Thymus (tissue), 11 donors: ENCODE measurements around the gene SLC9C2. TPM values are rescaled to one million over a fixed set of nuclear protein-coding genes. Genes with fewer than 3 reads are reported as not detected.

Source experiments
- DNase-seq, 9 donors: peaks; one replicate each; pipeline ENCODE4 v3.0.0-alpha.2; 2013; ENCODE audit warnings: low spot score in 9 of 9, low read depth in 6 of 9, missing footprints in 1 of 9
- H3K27ac ChIP-seq, 2 donors: one replicate each; pipeline ENCODE4 v1.5.1; 2013; ENCODE audit warnings: control low read depth in 1 of 2, low read depth in 1 of 2, low read length in 1 of 2, mild to moderate bottlenecking in 1 of 2, moderate library complexity in 1 of 2
- H3K27me3 ChIP-seq, 2 donors: one replicate each; pipeline ENCODE4 v1.5.1; 2013; ENCODE audit warnings: low read length in 1 of 2; ENCODE audit not compliant: control insufficient read depth in 2 of 2, insufficient read depth in 1 of 2
- H3K36me3 ChIP-seq, 2 donors: one replicate each; pipeline ENCODE4 v1.5.1; 2013; ENCODE audit warnings: low read length in 1 of 2, mild to moderate bottlenecking in 1 of 2, moderate library complexity in 1 of 2; ENCODE audit not compliant: control insufficient read depth in 2 of 2, insufficient read depth in 2 of 2
- H3K4me1 ChIP-seq, 2 donors: one replicate each; pipeline ENCODE4 v1.5.1; 2013; ENCODE audit warnings: low read length in 2 of 2; ENCODE audit not compliant: control insufficient read depth in 2 of 2, insufficient read depth in 2 of 2
- H3K4me3 ChIP-seq, 2 donors: one replicate each; pipeline ENCODE4 v1.5.1; 2013; ENCODE audit warnings: low read length in 2 of 2, control low read depth in 1 of 2, mild to moderate bottlenecking in 1 of 2
- H3K9me3 ChIP-seq, 2 donors: one replicate each; pipeline ENCODE4 v1.5.1; 2013; ENCODE audit warnings: low read length in 1 of 2, mild to moderate bottlenecking in 1 of 2; ENCODE audit not compliant: control insufficient read depth in 2 of 2, insufficient read depth in 1 of 2
- WGBS: extraction: QIAGEN DNeasy Blood & Tissue Kit; methylation state at CpG from one replicate; pipeline ENCODE4 v1.1.7; 2013; 5-methylcytosine and 5-hydroxymethylcytosine counted together
- polyA plus RNA-seq: library from polyadenylated mRNA; stranded (reverse); fragments of 200-250 nt; gene quantifications from one replicate; pipeline ENCODE4 v1.2.3, GENCODE V29; 2013
- total RNA-seq: library from RNA; stranded (reverse); fragments of 120-200 nt; gene quantifications from one replicate; pipeline ENCODE4 v1.2.4, GENCODE V29; 2013
- donor health status: healthy.

Gene SLC9C2
- total and polyA plus RNA-seq, 2 donors, result 0.09 to 0.14 TPM

DNA sequence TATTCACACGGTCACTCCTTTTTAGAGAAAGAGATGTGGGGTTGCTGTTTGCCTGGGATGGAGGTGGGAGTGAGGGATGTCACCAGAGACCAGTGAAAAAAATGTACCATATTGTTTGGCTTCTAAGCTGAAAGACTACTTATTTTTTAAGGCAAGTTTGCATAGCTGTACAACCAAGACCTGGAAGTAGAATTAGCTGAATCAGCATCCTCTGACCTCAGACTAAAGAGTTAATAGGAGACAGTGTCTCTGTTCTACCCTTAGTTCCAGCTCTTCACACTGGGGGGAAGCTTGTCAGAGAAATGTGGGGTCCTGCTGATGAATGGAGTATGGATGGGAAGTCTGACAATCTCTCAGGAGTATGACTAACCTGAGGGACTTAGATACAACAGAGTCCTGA is 41.6 kb downstream of the SLC9C2 start:
- WGBS, result 90% methylated on average over 1 of the region's 1 CpG
- no peaks in the 10 kb centered on the region for H3K9me3 ChIP-seq
- no peak overlapping the region for H3K27ac ChIP-seq
- no peaks in the 10 kb centered on the region for H3K27me3 ChIP-seq
- H3K36me3 ChIP-seq, result no peaks in the 10 kb centered on the region
- no peak overlapping the region for H3K4me3 ChIP-seq
- no peak for DNase-seq
- no peaks in the 10 kb centered on the region for H3K4me1 ChIP-seq

DNA sequence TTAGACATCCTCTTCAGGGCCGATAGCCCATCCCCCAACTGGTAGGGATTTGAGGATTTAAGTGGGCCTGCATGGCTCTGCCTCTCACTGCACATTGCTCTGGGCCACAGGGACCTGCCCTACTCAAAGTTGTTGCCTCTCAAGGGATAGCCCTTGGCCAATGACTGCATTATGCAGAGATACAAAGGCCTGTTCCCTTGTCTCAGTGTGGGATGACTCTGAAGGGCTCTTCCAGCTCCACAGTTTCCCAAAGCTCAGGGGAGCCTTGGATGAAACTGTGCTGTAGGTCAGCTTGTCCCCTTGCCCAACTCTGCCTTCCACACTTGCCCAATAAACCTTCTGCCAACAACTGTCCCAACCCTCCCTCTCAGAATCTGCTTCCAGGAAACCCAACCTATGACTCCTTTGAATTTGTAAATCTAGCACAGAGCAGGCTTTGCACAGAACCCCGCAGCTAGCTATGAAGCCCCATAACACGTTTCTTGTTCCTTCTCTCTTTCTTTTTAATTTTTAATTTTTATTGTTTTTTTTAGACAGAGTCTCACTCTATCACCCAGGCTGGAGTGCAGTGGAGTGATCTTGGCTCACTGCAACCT is 42.5 kb downstream of the SLC9C2 start:
- WGBS, result 97% methylated on average over 3 of the region's 3 CpGs
- H3K4me1 ChIP-seq, result no peaks in the 10 kb centered on the region
- H3K36me3 ChIP-seq, result no peaks in the 10 kb centered on the region
- H3K27me3 ChIP-seq, result no peaks in the 10 kb centered on the region
- no peak for DNase-seq
- no peak overlapping the region for H3K4me3 ChIP-seq
- H3K27ac ChIP-seq, result no peak overlapping the region
- H3K9me3 ChIP-seq, result no peaks in the 10 kb centered on the region

DNA sequence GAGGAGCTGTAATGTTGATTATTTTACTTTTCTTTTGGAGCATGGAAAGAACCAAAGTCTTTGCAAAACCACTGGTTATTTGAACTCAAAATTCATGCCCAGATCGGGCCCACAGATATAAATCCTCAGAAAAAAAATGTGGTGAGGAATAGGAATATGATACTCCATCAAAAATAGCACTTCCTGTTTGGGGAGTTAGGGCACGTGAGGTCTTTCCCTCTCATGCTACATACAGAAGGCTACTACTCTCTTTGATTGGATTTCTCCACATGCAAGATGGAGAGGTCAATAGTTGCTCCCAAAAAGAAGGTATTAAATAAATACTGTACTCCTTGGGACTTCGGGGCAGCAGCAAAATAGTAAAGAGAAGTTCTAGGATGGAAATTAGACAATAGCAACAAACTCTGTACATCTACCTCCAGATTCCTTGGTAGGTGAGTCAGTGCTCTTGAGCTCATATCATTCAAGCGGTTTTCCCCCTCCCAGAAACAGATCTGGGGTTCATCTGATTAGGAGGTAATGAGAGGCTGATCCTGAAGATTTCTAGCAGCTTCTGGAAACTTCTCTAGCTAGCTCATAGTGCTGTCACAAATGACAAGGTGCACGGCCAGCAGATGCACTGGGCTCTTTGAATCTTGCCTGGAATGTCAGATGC is 47.1 kb downstream of the SLC9C2 start:
- Histone ChIP-seq H3K9me3 (no peaks in the 10 kb centered on the region), H3K4me3 (no peak overlapping the region), H3K4me1 (no peaks in the 10 kb centered on the region), H3K36me3 (no peaks in the 10 kb centered on the region), H3K27me3 (no peaks in the 10 kb centered on the region), H3K27ac (no peak overlapping the region)
- DNase-seq, result no peak
- 89% methylated on average over 5 of the region's 5 CpGs for WGBS

DNA sequence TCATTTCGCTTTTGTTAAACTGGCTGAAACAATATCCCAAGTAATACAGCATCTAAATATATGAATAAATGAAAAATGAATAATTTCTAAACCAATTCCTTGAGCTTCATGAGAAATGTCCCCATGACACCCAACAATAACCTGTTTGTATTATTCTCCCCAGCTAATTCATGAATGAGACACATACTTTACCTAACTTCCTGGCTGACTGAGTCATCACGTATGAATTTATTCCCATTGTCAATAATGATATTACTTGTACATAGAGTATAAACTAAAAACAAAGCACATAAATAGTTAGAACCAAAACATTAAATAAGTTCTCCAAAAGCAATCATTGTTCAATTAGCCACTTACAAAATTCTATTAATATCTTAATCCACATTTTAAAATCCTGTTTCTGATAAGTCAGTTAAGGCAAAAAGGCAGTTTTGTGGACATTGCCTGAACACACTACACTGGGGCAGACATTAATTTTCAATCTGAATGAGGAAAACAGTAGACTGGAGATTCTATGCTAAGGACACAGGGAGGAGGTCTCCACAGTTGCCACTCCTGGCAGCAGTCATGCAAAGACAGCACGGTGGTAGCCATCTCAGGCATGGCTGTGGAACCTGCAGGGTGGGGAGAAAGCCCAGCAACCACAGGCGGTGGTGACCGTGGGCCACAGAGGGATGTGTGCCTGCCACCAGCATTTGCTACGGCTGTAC is 48.2 kb downstream of the SLC9C2 start:
- H3K9me3 ChIP-seq, result no peaks in the 10 kb centered on the region
- H3K4me1 ChIP-seq, result no peaks in the 10 kb centered on the region
- no peaks in the 10 kb centered on the region for H3K27me3 ChIP-seq
- no peak for DNase-seq
- H3K4me3 ChIP-seq, result no peak overlapping the region
- no peaks in the 10 kb centered on the region for H3K36me3 ChIP-seq
- 98% methylated on average over 6 of the region's 6 CpGs for WGBS
- no peak overlapping the region for H3K27ac ChIP-seq

DNA sequence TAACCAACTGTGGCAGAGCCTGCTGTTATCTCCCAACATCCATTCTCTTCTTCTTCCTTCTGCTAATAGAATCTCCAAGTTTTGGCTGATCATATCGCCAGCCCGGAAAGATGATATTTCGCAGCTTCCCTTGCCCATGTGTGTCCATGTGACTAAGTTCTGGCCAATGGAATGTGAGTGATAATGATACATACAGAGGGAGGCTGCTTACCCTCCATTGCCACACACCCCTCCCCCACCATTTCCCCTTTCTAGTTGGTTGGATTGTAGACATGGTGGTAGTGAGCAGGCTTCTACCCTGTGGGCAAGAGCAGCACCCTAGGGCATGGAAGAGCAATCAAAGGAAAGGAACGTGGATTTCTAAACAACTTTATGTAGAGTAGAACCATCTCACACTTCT is 48.8 kb downstream of the SLC9C2 start:
- Histone ChIP-seq H3K9me3 (no peaks in the 10 kb centered on the region), H3K27me3 (no peaks in the 10 kb centered on the region), H3K36me3 (no peaks in the 10 kb centered on the region), H3K27ac (no peak overlapping the region), H3K4me3 (no peak overlapping the region), H3K4me1 (no peaks in the 10 kb centered on the region)
- no peak for DNase-seq
- WGBS, result 94% methylated on average over 4 of the region's 4 CpGs

DNA sequence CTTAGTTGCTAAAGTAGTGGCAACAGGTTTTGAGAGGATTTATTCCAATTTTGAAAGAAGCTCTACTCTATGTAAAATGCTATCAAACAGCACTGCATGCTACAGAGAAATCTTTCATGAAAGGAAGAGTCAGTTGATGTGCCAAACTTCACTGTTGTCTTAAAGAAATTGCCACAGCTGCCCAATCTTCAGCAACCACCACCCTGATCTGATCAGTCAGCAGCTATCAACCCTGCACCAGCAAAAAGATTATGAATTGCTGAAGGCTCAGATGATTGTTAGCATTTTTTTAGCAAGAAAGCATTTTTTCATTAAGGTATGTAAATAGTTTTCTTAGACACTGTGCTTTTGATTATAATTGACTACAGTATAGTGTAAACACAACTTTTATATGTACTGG is 49.6 kb downstream of the SLC9C2 start:
- no peaks in the 10 kb centered on the region for H3K36me3 ChIP-seq
- no peaks in the 10 kb centered on the region for H3K9me3 ChIP-seq
- H3K27me3 ChIP-seq, result no peaks in the 10 kb centered on the region
- H3K4me1 ChIP-seq, result no peaks in the 10 kb centered on the region
- H3K27ac ChIP-seq, result no peak overlapping the region
- DNase-seq, result no peak
- no peak overlapping the region for H3K4me3 ChIP-seq

DNA sequence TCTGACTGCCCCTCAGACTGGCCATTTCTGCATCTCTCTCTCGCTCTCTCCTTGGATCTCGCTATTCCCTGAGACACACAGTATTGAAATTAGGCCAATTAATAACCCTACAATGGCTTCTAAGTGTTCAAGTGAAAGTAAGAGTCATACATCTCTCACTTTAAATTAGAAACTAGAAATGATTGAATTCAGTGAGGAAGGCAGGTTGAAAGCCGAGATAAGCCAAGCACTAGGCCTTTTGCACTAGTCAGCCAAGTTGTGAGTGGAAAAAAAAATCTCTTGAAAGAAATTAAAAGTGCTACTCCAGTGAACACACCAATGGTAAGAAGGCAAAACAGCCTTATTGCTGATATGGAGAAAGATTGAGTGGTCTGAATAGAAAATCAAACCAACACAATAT is 51.2 kb downstream of the SLC9C2 start:
- Histone ChIP-seq H3K27ac (no peak overlapping the region), H3K4me1 (no peaks in the 10 kb centered on the region), H3K4me3 (no peak overlapping the region), H3K9me3 (no peaks in the 10 kb centered on the region), H3K36me3 (no peaks in the 10 kb centered on the region), H3K27me3 (no peaks in the 10 kb centered on the region)
- 97% methylated on average over 3 of the region's 3 CpGs for WGBS
- DNase-seq, result no peak

DNA sequence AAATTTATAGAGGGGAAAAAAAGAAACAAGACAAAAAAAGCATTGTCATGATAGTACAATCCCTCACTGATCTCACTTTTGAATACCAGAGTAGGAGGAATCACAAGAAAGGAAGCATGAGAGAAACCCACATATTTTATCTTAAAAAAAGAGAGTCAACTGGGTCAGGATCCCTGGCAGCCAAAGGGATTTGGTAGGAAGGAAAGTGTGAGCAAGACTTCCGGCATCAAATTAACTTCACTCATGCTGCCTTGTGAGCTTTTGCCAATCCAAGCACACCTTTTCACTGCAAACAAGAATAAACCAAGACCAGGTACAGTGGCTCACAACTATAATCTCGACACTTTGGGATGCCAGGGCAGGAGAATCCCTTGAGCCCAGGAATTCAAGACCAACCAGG is 53.1 kb downstream of the SLC9C2 start:
- no peak overlapping the region for H3K27ac ChIP-seq
- no peaks in the 10 kb centered on the region for H3K27me3 ChIP-seq
- WGBS, result 96% methylated on average over 2 of the region's 2 CpGs
- H3K9me3 ChIP-seq, result no peaks in the 10 kb centered on the region
- H3K4me3 ChIP-seq, result no peak overlapping the region
- no peaks in the 10 kb centered on the region for H3K36me3 ChIP-seq
- no peaks in the 10 kb centered on the region for H3K4me1 ChIP-seq
- no peak for DNase-seq

DNA sequence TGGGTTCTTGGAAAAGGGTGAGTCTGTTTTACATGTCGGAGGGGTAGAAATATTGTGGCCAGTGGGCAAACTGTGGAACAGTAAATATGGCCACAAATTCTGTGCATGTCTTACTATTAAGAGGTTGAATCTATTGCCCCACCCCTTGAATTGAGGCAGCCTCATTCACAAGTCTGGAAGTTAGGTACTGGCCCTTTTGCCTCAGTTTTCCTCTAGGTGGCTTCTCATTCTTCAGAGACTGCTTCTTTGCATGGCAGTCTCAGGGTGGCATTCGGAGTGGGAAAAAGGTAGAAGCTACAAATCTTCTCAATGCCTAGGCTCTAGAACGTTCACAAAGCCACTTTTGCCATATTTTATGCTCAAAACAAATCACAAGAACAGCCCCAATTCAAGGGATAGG is 57.2 kb downstream of the SLC9C2 start:
- 92% methylated on average over 3 of the region's 3 CpGs for WGBS
- no peaks in the 10 kb centered on the region for H3K27me3 ChIP-seq
- no peaks in the 10 kb centered on the region for H3K9me3 ChIP-seq
- no peaks in the 10 kb centered on the region for H3K36me3 ChIP-seq
- H3K27ac ChIP-seq, result no peak overlapping the region
- H3K4me1 ChIP-seq, result no peaks in the 10 kb centered on the region
- no peak for DNase-seq
- H3K4me3 ChIP-seq, result no peak overlapping the region
